DMS 273 treated with DMSO at 0.1 percent for 48 hours (cell line): ENCODE measurements around the gene DEPDC5.
"Not testable (repeated sequence)": the region's sequence is repeated elsewhere in the genome, so short reads cannot be mapped to it uniquely, and the experiment has no call there.

Experiments used
- DNase-seq: peaks from one replicate; lab custom pipeline; 2025; lab: John Stamatoyannopoulos, UW

DEPDC5 gene

DNA sequence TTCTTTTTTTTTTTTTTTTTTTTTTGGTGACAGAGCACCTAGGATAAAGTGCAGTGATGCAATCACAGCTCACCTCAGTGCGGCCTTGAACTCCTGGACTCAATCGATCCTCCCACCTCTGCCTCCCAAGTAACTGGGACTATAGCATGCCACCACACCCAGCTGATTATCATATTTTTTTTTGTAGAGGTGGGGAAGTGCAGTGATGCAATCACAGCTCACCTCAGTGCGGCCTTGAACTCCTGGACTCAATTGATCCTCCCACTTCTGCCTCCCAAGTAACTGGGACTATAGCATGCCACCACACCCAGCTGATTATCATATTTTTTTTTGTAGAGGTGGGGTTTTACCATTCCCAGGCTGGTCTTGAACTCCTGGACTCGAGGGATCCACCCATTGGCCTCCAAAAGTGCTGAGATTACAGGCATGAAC is 61.6 kb downstream of the DEPDC5 start:
- not testable (repeated sequence) for DNase-seq

DNA sequence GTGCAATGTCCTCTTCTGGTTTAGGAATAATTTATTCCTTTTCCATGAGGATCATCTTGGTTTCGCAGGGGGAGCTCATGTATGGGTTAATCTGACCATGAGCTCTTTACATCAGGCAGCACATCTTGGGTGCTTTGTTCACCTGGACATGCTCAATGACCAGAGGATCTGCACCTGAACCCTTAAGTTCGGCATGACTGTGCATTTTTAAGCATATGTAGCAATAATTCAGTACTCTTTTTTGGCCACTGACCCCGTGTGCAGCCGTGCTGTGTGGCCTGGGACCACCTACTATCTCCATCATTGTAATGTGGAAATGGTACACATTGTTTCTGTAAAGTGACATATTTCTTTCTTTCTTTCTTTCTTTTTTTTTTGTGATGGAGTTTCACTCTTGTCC is 62.9 kb downstream of the DEPDC5 start:
- no peak for DNase-seq

DNA sequence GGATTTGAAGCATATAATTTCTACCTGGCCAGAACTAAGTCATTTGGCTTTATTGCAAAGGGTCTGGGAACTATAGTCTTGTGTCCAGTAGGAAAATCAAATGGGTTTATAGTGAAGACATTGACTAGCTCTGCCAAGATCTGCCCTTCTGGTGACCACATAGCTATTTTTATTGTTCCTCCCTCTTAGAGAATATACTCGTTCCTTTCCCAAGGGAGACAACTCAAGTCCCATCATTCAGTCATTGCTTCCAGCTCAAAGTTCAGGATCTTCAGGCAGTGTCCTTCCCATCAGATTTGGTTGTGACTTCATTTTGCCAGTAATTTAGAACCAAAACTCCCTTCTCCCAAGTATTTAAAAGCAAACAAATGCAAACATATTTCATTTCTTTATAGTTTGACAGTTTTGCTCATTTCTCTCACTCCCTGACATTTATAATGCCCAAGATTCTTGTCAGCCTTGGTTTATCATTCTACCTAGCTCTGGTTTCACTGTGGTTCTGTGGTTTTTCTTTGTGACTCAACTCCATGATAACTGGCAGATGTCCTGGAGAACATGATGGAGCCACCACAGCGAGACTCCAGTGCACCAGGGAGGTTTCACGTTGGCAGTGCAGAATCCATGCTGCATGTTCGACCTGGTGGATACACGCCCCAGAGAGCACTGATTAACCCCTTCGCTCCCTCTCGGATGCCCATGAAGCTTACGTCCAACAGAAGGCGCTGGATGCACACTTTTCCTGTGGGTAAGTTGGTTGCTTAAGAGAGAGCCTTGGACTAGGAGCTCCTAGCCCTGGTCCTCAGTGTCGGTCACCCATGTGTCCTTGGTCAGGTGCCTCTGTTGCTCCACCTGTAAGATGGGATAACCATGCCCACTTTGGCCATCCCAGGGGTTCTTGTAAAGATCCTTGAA is 64.9 kb downstream of the DEPDC5 start:
- no peak for DNase-seq

DNA sequence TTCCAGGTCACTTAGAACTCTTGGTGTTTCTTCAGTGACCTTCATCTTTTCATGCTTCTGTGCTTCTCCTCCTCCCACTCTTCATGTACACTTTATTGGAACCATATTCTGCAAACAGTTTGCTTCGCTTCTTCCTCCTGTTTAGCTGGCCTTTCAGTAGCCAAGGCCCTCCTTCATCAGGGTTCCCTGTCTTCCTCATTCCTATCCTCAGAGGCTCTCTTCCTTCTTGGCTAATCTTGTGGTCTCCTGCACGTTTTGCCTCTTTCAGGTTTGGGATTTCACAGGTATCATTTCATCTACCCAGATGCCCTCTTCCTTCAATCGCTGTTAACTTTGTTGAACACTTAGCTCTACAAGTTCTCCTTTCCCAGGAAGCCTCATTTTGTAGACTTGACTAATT is 66.8 kb downstream of the DEPDC5 start:
- no peak for DNase-seq

DNA sequence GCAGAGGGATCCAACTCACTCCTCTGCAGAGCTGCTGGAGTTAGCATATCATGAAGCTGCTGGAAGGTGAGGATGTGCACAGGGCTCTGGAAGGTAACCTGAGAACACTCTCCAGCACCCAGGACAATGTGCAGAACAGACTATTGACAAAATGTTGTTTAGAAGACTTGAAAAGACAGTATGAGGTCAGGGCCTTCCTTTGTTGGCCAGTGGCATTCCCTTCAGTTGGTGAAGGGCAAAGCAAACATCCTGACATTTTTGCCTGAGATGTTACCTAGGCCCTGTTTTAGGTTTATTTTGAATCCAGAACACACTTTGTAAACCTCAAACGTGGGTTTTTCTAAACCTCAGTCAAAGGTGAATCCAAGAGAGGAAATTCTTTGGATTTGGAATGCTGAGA is 67.8 kb downstream of the DEPDC5 start:
- DNase-seq, result no peak

DNA sequence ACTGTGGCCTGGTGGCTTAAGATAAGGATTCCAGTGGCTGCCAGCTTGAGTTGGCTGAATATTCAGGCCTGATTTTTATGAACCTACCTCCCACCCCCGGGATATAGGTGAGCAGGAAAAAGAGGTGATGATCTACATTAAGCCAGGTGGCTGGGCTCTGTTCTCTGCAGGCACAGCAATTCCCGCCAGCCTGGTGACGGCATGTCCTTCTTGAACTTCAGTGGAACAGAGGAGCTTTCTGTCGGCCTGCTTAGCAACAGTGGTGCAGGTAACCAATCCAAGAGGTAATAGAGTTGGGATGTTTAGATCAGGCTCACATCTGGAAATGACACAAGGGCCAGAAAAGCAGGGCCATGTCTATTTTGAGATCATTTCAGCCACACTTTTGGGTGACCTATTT is 68.7 kb downstream of the DEPDC5 start:
- DNase-seq, result no peak

DNA sequence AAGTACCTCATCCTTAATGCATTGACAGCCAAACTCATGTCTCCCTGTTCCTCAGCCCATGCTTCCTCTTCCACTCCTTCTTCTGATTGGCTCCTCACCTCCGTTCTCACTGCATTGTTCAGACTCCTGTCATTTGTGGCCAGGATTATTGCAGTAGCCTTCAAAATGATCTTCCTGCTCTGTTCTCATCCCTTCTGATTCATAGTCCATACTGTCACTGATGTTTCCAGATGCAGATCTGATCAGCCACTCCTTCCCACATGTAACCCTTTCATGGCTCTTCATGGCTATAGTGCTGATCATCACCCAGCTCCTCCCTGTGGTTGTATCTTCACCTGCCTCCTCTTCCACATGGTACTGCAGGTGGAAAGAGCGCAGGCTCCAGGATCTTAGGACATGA is 71.7 kb downstream of the DEPDC5 start:
- no peak for DNase-seq

DNA sequence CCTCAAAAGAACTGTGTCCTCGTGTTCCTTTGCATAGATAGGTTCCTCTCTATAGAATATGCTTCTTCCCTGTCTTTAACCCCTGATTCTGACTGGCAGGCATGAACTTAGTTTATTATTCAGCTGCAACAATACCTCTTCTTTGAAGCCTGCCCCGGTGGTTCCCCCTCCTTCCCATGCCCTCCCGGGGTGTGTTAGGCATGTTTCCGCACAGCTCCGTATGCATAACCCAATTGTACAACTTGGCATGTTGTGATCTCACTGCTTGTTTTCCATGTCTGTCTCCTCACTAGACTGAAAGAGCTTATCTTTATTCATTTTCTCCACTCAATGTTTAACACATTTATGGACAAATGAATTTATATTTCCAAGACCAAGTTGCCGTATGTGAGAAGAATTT is 72.6 kb downstream of the DEPDC5 start:
- no peak for DNase-seq

DNA sequence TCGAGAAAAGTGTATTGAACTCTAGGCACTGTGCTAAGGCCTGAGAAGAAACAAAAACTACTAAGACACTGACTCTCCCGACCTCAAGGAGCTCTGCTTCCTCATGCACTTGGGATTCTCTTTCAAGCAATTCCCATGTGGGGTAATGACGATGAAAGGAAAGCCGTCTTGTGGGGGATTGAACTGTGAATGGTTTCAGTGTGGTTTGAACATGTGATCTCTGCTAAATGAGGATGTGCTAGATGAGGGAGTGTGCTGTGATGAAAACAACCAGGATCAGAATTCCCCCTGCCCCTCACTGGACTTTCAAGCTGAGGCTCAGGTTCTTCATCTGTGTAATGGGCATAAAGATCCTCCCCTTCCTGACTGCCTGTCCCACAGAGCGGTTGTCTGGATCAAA is 74.9 kb downstream of the DEPDC5 start:
- no peak for DNase-seq

DNA sequence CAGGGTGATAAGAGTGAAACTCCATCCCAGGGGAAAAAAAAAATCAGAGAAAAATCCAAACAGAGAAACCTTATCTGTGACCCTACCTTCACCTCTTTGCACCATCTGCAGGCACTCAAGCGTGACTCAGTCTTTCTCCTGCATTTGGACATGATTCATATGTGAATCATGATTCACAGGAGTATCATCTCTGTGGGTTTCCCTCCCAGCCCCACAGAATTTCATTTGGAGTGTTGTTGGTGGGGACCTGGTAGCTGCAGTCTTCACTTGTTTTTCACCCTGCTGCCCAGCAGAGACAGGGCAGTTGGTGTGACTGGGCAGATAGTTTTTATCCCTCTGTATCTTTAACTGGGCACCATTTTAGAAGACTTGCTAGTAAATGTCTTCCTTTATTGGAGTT is 75.7 kb downstream of the DEPDC5 start:
- peak; percentile 19 for DNase-seq

DNA sequence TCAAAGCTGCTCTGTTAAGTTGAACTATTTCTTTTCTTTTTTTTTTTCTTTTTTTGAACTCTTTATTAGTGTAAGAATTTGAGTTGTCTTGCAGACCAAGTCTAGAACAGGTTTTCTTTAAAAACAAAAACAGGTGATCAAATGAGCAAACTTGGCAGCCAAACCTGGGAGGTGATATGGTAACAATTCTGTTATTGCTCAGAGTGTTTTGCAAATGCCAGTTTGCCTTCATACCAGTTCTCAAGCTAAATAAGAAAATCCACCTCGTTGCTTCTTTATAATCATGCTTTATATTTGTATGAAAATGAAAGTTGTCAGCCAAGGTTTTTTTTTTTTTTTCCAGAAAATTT is 76.9 kb downstream of the DEPDC5 start:
- DNase-seq, result no peak

DNA sequence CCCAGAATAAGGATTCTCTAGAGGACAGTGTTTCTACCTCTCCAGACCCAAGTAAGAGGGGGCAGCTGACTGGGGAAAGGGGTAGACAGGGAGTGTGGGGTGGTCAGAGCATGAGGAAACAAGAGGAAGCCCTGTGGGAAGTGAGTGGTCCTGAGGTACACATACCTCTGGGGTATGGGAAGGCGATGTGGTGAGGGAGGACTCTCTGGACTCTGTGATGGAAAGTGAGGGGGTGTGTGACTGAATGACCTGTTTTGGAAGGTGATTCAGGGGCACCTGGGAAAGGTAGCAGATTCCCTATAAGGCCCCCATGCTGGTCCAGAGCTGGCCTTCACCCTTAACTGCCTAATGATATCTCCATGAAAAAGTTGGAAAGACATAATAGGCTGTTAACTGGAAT is 80.1 kb downstream of the DEPDC5 start:
- DNase-seq, result no peak

DNA sequence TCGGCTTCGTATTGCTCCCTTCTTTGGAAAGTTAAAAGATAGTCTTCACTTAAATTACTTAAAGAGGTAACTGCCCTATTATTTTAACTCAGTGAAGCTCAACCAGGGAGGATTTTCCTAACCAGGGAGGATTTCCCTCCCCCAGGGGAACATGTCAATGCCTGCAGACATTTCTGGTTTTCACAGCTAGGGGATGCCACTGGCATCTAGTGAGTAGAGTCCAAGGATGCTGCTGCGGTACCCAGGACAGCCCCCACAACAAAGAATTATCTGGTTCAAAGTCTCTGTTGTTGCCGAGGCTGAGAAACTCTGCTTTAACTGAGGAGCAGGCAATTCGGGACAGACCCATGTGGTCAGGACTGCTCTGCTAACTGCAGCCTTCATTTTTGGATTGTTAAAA is 82.2 kb downstream of the DEPDC5 start:
- DNase-seq, result no peak

DNA sequence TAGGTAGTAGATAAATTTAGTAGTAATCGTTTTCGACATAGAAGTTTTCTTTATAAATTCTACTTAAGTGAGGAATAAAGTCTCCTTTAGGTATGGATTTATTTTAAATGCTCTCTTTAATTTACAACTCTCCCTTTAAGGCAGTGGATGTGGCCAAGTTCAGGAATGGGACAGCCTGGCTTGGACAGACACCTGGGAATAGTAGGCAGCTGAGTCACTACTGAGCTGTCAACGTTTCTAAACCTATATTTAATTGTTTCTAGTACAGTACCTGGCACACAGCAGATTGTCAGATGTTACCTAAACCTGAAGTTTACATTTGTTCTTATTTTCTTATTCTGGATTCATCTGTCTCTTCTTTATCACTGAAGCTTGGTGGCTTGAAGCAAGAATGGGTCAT is 85.1 kb downstream of the DEPDC5 start:
- DNase-seq, result no peak

DNA sequence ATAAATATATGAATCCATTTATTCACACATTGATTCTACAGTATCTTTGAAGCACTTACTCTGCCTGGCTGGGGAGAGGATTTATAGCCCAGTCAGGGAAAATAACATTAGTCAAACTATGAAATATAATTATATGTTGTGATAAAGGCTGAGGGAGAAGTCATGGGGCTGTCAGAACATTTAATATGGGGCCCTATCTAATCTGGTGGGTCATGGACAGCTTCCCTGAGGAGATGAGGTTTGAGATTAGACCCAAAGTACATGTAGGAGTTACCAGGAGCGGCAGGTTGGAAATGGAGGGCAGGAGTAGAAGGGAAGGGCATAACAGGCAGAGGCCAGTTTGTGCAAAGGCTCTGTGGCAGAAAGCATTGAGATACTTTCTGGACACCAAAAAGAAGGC is 86.2 kb downstream of the DEPDC5 start:
- DNase-seq, result no peak

DNA sequence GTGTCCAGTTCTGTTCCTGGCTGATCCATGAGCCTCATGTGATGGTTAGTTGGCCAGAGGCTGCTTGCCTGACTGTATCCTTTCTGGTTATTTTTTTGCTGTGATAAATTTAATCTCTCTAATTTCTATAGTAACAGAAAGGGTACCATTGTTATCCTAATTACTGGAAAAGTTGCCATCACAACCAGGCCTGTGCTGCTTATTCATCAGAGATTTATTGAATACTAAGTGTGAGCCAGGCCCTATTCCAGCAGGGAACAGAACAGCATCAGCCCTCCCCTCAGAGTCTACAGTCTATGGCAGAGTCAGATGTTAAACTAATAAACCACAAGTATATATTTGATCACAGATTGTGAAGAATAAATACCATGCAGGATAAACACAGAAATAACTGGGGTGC is 86.8 kb downstream of the DEPDC5 start:
- DNase-seq, result no peak

DNA sequence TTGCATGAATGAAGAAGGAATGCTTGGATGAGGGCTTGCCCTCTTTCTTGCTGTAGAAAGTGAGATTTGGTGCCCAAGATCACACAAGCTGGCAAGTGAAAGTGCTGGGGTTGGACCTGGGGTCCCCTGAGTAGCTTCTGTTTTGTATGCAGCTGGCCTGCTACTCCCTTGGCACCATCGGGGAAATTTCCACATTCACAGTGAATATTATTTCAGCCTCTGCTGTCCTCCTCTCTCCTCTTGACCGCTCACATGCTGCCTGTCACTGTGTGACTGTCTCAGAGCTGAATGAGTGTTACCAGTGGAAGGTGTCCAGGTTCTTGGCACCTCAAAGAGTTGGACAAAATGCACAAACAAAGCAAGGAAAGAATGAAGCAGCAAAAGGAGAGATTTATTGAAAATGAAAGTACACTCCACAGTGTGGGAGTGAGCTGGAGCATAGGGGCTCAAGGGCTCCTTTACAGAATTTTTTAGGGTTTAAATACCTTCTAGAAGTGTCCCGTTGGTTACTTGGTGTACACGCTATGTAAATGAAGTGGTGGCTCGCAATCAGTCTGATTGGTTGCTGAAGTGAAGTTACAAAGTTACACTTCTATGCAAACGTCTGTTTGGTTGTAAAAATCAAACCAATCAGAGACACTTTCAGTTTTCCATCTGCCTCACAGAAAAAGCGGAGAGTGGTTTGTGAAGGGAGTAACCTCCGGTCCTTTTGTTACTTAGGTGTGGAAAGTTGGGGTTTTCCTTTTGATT is 87.4 kb downstream of the DEPDC5 start:
- no peak for DNase-seq

DNA sequence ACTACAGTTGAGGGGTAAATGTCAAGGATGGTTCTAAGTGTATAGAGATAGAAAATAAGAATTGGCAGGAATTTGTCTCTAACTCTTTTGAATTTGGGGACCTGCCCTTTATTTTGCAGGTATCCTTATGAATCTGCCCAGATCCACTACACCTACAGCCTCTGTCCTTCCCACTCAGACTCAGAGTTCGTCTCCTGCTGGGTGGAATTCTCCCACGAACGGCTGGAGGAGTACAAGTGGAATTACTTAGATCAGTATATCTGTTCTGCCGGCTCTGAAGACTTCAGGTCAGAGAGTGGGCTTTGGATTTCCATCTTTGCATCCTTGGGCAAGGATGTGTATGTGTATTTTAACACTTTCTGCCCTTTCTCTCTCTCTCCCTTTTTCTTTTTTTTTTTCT is 89.7 kb downstream of the DEPDC5 start:
- DNase-seq, result no peak

DNA sequence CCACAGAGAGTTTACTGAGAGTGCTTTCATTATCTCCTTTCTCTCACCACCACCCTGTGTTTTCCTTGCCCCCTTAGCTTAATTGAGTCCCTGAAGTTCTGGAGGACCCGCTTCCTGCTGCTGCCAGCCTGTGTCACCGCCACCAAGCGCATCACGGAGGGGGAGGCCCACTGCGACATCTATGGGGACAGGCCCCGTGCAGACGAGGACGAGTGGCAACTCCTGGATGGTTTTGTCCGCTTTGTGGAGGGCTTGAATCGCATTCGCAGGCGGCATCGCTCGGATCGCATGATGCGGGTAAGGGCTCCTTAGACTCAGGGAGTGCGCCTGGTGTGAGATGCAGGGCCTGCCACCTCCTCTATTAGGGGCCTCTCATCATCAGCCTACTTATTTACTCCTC is 91.1 kb downstream of the DEPDC5 start:
- no peak for DNase-seq

DNA sequence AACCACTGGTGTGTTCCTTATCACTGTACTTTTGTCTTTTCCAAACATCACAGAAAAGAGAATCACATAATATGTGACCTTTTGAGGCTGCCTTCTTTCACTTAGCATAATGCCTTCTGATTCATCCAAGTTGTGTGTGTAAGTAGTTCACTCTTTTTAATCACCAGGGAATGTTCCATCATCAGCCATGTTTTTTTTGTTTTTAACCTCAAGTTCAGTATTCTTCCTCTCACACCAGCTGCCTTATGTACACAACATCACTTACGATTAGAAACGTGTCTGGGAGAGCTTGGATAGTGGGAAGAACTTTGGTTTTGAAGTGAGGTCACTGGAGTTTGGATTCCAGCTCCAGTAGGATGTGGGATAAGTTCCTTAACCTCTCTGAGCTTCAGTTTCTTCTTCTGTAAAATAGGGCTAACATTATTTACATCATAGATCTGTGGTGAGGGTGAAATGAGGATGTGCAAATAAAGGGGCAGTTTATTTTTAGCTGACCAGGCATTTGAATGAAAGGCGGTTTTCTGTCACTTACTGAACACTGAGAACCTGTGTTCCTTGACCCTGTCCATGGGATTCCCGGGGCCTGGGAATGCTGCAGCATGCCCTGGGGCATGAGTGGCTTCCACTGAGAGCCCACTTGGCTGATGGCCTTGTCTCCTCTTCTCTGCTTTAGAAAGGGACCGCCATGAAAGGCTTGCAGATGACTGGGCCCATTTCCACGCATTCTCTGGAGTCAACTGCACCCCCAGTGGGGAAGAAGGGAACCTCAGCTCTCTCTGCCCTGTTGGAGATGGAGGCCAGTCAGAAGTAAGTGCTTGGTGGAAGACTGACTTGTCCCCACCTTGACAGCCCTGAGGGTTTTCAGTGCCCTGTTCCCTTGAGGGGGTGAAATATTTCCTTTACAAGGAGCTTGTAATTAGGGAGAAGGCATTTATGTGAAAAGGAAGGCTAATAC is 92.6 kb downstream of the DEPDC5 start:
- DNase-seq, result no peak

DNA sequence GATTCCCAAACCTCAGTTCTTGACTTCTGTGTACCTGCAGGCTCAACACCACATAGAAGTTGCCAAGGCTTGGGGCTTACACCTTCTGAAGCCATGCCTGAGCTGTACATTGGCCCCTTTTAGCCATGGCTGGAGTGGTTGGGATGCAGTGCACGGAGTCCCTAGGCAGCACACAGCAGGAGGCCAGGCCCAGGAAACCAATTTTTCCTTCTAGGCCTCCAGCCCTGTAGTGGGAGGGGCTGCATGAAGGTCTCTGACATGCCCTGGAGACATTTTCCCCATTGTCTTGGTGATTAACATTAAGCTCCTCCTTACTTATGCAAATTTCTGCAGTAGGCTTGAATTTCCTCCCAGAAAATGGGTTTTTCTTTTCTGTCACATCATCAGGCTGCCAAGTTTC is 94.6 kb downstream of the DEPDC5 start:
- DNase-seq, result no peak

DNA sequence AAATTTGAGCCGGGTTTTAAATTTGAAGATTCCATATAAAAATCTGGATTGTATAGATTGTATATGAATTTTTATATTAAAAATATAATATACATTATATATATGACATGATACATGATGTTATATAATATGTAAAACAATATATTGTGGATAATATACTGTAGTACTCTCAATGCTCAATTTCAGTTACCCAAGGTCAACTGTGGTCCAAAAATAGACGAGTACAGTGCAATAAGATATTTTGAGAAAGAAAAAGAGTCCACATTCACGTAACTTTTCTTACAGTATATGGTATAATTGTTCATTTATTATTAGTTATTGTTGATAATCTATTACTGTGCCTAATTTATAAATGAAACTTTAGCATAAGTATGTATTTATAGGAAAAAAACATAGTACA is 96.3 kb downstream of the DEPDC5 start:
- DNase-seq, result no peak
